Measurements from ENCODE around the gene SNRPD2.
"Not testable (repeated sequence)": the region's sequence is repeated elsewhere in the genome, so short reads cannot be mapped to it uniquely, and the experiment has no call there.

Gene SNRPD2

DNA sequence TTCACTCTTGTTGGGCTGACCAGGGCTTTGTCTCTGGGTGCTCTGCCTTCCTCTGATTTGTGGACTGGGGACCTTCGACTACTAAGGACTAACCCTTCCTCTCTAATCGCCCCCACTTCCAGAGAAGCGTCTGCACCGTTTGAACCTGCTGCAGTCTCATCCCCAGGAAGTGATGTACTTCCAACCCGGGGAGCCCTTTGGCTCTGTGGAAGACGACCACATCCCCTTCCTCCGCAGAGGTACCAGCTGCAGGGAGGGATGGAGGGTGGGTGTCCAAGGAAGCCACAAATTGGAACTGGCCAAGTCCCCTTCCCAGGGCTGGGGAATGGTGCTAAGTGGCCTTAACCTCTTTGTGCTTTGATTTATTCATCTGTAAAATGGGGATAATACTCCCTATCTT is 9.9 kb upstream of the SNRPD2 start:
- peaks cover 1% of the 10 kb centered on the region for H3K4me1 Mint-ChIP-seq
- peaks cover 5% of the 10 kb centered on the region for H3K27me3 Mint-ChIP-seq (ENCODE audit: low read depth, poor library complexity)
- no peak overlapping the region for H3K4me3 Mint-ChIP-seq
- no peak overlapping the region for H3K27ac Mint-ChIP-seq
- H3K9me3 Mint-ChIP-seq, result no peaks in the 10 kb centered on the region
- TF ChIP-seq, protein P1, sequence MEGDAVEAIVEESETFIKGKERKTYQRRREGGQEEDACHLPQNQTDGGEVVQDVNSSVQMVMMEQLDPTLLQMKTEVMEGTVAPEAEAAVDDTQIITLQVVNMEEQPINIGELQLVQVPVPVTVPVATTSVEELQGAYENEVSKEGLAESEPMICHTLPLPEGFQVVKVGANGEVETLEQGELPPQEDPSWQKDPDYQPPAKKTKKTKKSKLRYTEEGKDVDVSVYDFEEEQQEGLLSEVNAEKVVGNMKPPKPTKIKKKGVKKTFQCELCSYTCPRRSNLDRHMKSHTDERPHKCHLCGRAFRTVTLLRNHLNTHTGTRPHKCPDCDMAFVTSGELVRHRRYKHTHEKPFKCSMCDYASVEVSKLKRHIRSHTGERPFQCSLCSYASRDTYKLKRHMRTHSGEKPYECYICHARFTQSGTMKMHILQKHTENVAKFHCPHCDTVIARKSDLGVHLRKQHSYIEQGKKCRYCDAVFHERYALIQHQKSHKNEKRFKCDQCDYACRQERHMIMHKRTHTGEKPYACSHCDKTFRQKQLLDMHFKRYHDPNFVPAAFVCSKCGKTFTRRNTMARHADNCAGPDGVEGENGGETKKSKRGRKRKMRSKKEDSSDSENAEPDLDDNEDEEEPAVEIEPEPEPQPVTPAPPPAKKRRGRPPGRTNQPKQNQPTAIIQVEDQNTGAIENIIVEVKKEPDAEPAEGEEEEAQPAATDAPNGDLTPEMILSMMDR (IDR thresholded peaks at IDR 0.05), result no peak
- DNase-seq, result no peak
- H3K36me3 Mint-ChIP-seq (ENCODE audit: low read depth), result peaks cover 30% of the 10 kb centered on the region

DNA sequence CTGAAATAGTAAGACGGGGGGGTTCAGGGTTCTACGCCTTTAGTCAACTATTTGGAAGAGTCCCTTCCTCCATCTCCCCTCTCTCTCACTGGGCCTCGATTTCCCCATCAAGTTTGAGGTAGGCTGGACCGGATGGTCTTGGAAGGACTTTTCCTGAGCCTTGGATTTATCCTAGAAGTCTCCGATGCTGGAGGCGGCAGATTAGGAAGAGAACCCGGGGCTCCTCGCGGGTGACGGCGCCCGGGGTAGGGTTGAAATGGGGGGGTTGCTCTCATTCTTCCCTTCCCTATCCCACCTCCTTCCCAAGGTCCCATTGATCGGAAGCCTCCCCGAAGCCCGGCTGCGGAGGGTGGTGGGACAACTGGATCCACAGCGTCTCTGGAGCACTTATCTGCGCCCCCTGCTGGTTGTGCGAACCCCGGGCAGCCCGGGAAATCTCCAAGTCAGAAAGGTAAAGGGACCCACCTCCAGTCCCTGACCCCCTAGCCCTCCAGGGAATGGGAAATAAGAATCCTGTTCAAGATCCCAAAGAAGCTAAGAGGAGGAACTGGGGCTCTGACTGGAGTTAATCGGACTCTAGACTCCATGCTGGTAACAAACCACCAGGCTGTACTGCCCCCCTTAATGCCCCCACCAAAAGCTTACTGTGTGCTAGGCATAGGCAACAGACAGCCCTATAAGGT is 1.5 kb upstream of the SNRPD2 start:
- TF ChIP-seq, protein P1 (IDR thresholded peaks at IDR 0.05), result peak; percentile 91
- Mint-ChIP-seq H3K27me3 (ENCODE audit: low read depth, poor library complexity) (peaks cover 3% of the 10 kb centered on the region), H3K4me3 (peak overlapping the region; percentile 95), H3K9me3 (no peaks in the 10 kb centered on the region), H3K4me1 (peaks cover 23% of the 10 kb centered on the region), H3K27ac (peak overlapping the region; percentile 85), H3K36me3 (ENCODE audit: low read depth) (peaks cover 37% of the 10 kb centered on the region)
- DNase-seq, result peak; percentile 88

DNA sequence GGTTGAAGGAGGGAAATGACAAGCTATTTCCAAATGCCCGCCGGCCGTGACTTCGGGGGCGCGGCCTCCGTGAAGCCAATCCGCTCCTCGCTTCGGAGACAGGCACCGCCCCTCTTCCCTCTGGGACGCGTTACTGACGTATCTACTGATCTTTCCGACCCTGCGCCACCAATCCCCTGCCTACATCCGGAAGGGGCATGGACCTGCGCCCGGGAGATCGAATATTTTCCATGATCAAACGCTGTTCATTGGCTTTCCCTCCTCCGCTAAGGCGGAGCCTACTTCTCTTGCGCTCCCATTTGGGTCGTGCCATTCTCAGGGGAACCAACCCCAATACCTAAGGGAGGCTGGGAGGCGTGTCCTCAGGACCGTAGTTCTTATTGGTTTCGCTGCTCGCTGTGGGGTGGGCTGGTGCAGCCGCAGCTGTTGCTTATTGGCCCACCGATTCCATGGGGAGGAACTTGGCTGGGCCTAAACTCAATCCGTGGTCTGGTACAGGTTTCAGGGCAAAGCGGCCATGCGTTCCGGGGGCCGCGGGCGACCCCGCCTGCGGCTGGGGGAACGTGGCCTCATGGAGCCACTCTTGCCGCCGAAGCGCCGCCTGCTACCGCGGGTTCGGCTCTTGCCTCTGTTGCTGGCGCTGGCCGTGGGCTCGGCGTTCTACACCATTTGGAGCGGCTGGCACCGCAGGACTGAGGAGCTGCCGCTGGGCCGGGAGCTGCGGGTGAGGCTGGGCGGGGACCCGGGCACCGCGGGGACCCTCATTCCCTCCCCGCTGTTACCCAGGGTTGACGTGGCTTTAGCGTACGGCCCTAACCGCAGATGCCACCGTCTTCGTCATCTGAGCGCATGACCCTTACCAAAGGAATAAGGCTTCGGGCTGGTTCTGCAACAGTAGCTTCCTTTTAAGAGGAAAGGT is 693 bp upstream of the SNRPD2 start, which contains the start of gene QPCTL:
Gene QPCTL, plus strand, starts transcription at position 480 of the 919 bp plus-strand sequence. Its CDS starts 38 bp downstream, at position 518.
- peak within 1 kb of the TSS; percentile 98 for H3K27ac Mint-ChIP-seq
- peaks cover 23% of the 10 kb centered on the region for H3K4me1 Mint-ChIP-seq
- H3K36me3 Mint-ChIP-seq (ENCODE audit: low read depth), result peaks cover 36% of the 10 kb centered on the region
- DNase-seq, result peak; percentile 93
- peak within 1 kb of the TSS; percentile 95 for H3K4me3 Mint-ChIP-seq
- TF ChIP-seq, protein P1 (IDR thresholded peaks at IDR 0.05), result no peak
- no peaks in the 10 kb centered on the region for H3K9me3 Mint-ChIP-seq
- H3K27me3 Mint-ChIP-seq (ENCODE audit: low read depth, poor library complexity), result peaks cover 3% of the 10 kb centered on the region

DNA sequence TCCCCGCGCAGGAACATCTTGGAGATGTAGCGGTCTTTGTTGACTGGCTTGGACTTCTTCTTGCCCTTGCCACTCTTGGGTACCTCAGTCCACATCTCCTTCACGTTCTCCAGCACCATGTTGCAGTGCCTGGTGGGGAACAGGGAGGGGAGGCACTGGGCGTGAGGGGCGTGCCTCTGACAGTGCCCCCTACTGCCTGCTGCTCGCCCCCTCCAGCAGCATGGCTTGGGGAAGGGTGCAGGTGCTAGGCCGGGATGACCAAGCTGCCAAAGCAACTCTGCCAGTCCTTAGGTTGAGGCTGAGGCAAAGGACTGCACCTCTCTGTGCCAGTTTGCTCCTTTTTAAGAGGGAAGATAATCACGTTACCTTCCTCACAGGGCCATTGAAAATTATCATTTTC is 4.2 kb downstream of the SNRPD2 start:
- peaks cover 18% of the 10 kb centered on the region for H3K4me1 Mint-ChIP-seq
- DNase-seq, result no peak
- peaks cover 3% of the 10 kb centered on the region for H3K27me3 Mint-ChIP-seq (ENCODE audit: low read depth, poor library complexity)
- no peak overlapping the region for H3K27ac Mint-ChIP-seq
- H3K9me3 Mint-ChIP-seq, result no peaks in the 10 kb centered on the region
- peaks cover 46% of the 10 kb centered on the region for H3K36me3 Mint-ChIP-seq (ENCODE audit: low read depth)
- H3K4me3 Mint-ChIP-seq, result no peak overlapping the region
- TF ChIP-seq, protein P1 (IDR thresholded peaks at IDR 0.05), result no peak

DNA sequence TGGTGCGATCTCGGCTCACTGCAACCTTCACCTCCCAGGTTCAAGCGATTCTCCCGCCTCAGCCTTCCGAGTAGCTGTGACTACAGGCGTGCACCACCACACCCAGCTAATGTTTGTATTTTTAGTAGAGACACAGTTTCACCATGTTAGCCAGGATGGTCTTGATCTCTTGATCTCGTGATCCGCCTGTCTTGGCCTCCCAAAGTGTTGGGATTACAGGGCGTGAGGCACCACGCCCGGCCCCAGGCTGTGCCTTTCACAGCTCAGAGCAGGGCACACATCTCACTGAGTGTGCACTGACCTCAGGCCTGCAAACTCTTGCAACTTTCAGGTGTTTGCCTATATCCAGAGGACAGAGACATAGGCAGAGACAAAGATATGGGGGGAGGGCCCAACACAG is 6.7 kb downstream of the SNRPD2 start:
- Mint-ChIP-seq H3K36me3 (ENCODE audit: low read depth) (peaks cover 46% of the 10 kb centered on the region), H3K27ac (peak overlapping the region; percentile 32), H3K27me3 (ENCODE audit: low read depth, poor library complexity) (peaks cover 23% of the 10 kb centered on the region)
- not testable (repeated sequence) for H3K4me1 Mint-ChIP-seq, DNase-seq, H3K9me3 Mint-ChIP-seq, H3K4me3 Mint-ChIP-seq

DNA sequence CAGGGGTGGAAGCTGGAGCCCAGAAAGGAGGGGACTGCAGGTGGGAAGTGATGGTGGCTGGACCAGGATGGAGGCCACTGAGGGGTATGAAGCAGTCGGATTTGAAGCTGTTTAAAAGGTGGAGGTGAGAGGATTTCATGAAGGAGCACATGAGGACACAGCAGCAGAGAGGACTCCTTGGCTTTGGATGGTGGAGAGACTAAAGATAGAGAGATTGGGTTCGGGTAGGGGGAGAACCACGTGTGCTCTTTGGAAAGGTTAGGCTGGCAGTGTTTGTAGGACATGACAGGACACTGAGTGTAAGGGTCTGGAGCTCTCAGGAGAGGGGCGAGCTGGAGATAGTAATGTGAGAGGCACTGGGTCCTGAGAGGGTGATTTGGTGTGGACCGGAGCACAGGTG is 8.8 kb downstream of the SNRPD2 start:
- peaks cover 34% of the 10 kb centered on the region for H3K36me3 Mint-ChIP-seq (ENCODE audit: low read depth)
- H3K27me3 Mint-ChIP-seq (ENCODE audit: low read depth, poor library complexity), result peaks cover 45% of the 10 kb centered on the region
- H3K4me3 Mint-ChIP-seq, result no peak overlapping the region
- peak overlapping the region; percentile 14 for H3K27ac Mint-ChIP-seq
- H3K9me3 Mint-ChIP-seq, result no peaks in the 10 kb centered on the region
- DNase-seq, result no peak
- H3K4me1 Mint-ChIP-seq, result peaks cover 5% of the 10 kb centered on the region
- TF ChIP-seq, protein P1 (IDR thresholded peaks at IDR 0.05), result no peak
